Left renal pelvis (tissue), 4 donors: ENCODE measurements around the gene CMTM7. TPM values are rescaled to one million over a fixed set of nuclear protein-coding genes. Genes with fewer than 3 reads are reported as not detected.
A peak's percentile ranks its signal among the peaks of the same experiment; 100 is the strongest.

ENCODE experiments used
- DNase-seq, 4 donors: peaks; one replicate each; pipeline ENCODE4 v3.0.0-alpha.2; 2013; ENCODE audit warnings: low read depth in 4 of 4, low spot score in 3 of 4
- polyA plus RNA-seq, 4 donors: library from polyadenylated mRNA; unstranded; fragments of 120-200 nt; gene quantifications; one replicate each; pipeline ENCODE4 v1.2.1, GENCODE V29; 2013; ENCODE audit not compliant: insufficient read length in 4 of 4

Gene CMTM7
- 10 to 100 TPM; 29.1 to 53.8 (median 43.1) TPM for polyA plus RNA-seq

GRCh38 chr3:32391643-32392535, at the start of gene CMTM7:
Gene CMTM7, plus strand, starts transcription at chr3:32391853. Its CDS starts 54 bp downstream, at chr3:32391907.
- peak; percentile 33 to 68 (median 43) for DNase-seq

- no peak for DNase-seq
These were observed 44.1 kb upstream of the CMTM7 start for GRCh38 chr3:32347343-32348125.

GRCh38 chr3:32349184-32349583, 42.5 kb upstream of the CMTM7 start:
- DNase-seq: no peak

- no peak for DNase-seq
These were observed 39.1 kb upstream of the CMTM7 start for GRCh38 chr3:32352563-32352962.

GRCh38 chr3:32353351-32353750, 38.3 kb upstream of the CMTM7 start:
- DNase-seq: no peak

GRCh38 chr3:32354362-32354778, 37.3 kb upstream of the CMTM7 start:
- no peak for DNase-seq

- no peak for DNase-seq
These were observed 35.8 kb upstream of the CMTM7 start for GRCh38 chr3:32355751-32356291.

GRCh38 chr3:32359766-32360492, 31.7 kb upstream of the CMTM7 start:
- no peak for DNase-seq

GRCh38 chr3:32360493-32360827, 31.2 kb upstream of the CMTM7 start:
- DNase-seq: no peak

GRCh38 chr3:32366638-32367397, 24.8 kb upstream of the CMTM7 start:
- no peak for DNase-seq

GRCh38 chr3:32367442-32367841, 24.2 kb upstream of the CMTM7 start:
- no peak for DNase-seq

GRCh38 chr3:32371461-32372212, 20.0 kb upstream of the CMTM7 start:
- DNase-seq: no peak

- DNase-seq: no peak
These were observed 19.5 kb upstream of the CMTM7 start for GRCh38 chr3:32372213-32372490.

- DNase-seq: no peak
These were observed 18.4 kb upstream of the CMTM7 start for GRCh38 chr3:32373276-32373675.

- DNase-seq: no peak
These were observed 17.8 kb upstream of the CMTM7 start for GRCh38 chr3:32373844-32374243.

- DNase-seq: peak; percentile 57 to 75 (median 67)
These were observed 16.7 kb upstream of the CMTM7 start for GRCh38 chr3:32374788-32375595.

- DNase-seq: no peak
These were observed 16.1 kb upstream of the CMTM7 start for GRCh38 chr3:32375596-32375930.

- no peak for DNase-seq
These were observed 15.5 kb upstream of the CMTM7 start for GRCh38 chr3:32376115-32376514.
